SK-N-SH (cell line): ENCODE data around the gene EYA2. TPM values are rescaled to one million over a fixed set of nuclear protein-coding genes. Genes with fewer than 3 reads are reported as not detected.

Source experiments
- CTCF ChIA-PET: fragments of 300-600, 350-600 bp; formaldehyde crosslinking; extraction: SDS; loops from one replicate; lab custom pipeline; 2021; lab: Yijun Ruan, JAX
- POLR2A ChIA-PET: fragments of 350-600 bp; sonication (Branson Sonifier 250); formaldehyde crosslinking; extraction: SDS; loops from one replicate; lab custom pipeline; 2020; ENCODE audit warnings: antibody characterized with exemption, inconsistent platforms; lab: Yijun Ruan, JAX
- DNase-seq: peaks from one replicate; pipeline ENCODE4 v3.0.0; 2012
- H2AFZ ChIP-seq: fragments of 200-600 bp; sonication (generic); 2 replicates; pipeline ENCODE4 v1.8.1; 2016; ENCODE audit warnings: antibody characterized with exemption, mild to moderate bottlenecking, low read depth
- H3F3A ChIP-seq: fragments of 200-600 bp; sonication (generic); replicated peaks from 2 replicates; pipeline ENCODE3; 2016; ENCODE audit warnings: antibody characterized with exemption, mild to moderate bottlenecking; ENCODE audit not compliant: insufficient read depth
- H3K27ac ChIP-seq, 2 experiments: fragments of 200-500 bp in 1 of 2; fragments of 200-600 bp in 1 of 2; sonication (Bioruptor generic) in 1 of 2; sonication (generic), shearing (Covaris generic) in 1 of 2; 2 replicates each; pipeline versions ENCODE4 v1.5.1 to v1.6.1; 2014 to 2016; ENCODE audit warnings: low read depth in 2 of 2, inconsistent platforms in 1 of 2, low read length in 1 of 2, mild to moderate bottlenecking in 1 of 2, mixed read lengths in 1 of 2
- H3K27me3 ChIP-seq: fragments of 200-600 bp; sonication (generic), shearing (Covaris generic); 2 replicates; pipeline ENCODE4 v1.6.1; 2016; ENCODE audit warnings: mixed run types; ENCODE audit not compliant: insufficient read depth
- H3K36me3 ChIP-seq, 2 experiments: fragments of 200-500 bp in 1 of 2; fragments of 200-600 bp in 1 of 2; sonication (Bioruptor generic) in 1 of 2; sonication (generic) in 1 of 2; replicated peaks in 1 of 2; 2 replicates each; pipeline versions ENCODE3 to v1.5.1; 2014 to 2016; ENCODE audit warnings: low read length in 1 of 2, mild to moderate bottlenecking in 1 of 2; ENCODE audit not compliant: insufficient read depth in 2 of 2, control insufficient read depth in 1 of 2
- H3K4me1 ChIP-seq, 2 experiments: fragments of 200-500 bp in 1 of 2; fragments of 200-600 bp in 1 of 2; sonication (Bioruptor generic) in 1 of 2; sonication (generic), shearing (Covaris generic) in 1 of 2; 2 replicates each; pipeline versions ENCODE4 v1.5.1 to v1.6.1; 2014 to 2016; ENCODE audit warnings: low read depth in 1 of 2, low read length in 1 of 2, mixed run types in 1 of 2; ENCODE audit not compliant: insufficient read depth in 2 of 2, control insufficient read depth in 1 of 2
- H3K4me2 ChIP-seq: fragments of 200-600 bp; sonication (generic), shearing (Covaris generic); 2 replicates; pipeline ENCODE4 v1.6.1; 2017; ENCODE audit warnings: mixed run types
- H3K4me3 ChIP-seq, 2 experiments: fragments of 200-500 bp in 1 of 2; fragments of 200-600 bp in 1 of 2; sonication (Bioruptor generic) in 1 of 2; sonication (generic), shearing (Covaris generic) in 1 of 2; 2 replicates each; pipeline versions ENCODE4 v1.5.1 to v1.8.1; 2014 to 2016; ENCODE audit warnings: low read depth in 2 of 2, inconsistent platforms in 1 of 2, low read length in 1 of 2, mild to moderate bottlenecking in 1 of 2, mixed read lengths in 1 of 2, moderate library complexity in 1 of 2
- H3K79me2 ChIP-seq: fragments of 200-600 bp; sonication (generic); 2 replicates; pipeline ENCODE4 v1.8.1; 2017; ENCODE audit warnings: mild to moderate bottlenecking; ENCODE audit not compliant: insufficient read depth
- H3K9ac ChIP-seq: fragments of 200-600 bp; sonication (generic); 2 replicates; pipeline ENCODE4 v1.6.1; 2017; ENCODE audit warnings: mixed run types
- H3K9me2 ChIP-seq: fragments of 200-600 bp; sonication (generic); 2 replicates; pipeline ENCODE4 v1.6.1; 2017; ENCODE audit warnings: mixed run types
- H3K9me3 ChIP-seq: fragments of 200-600 bp; sonication (generic); 2 replicates; pipeline ENCODE4 v1.6.1; 2017; ENCODE audit warnings: mixed run types, mild to moderate bottlenecking, moderate library complexity
- H4K20me1 ChIP-seq: fragments of 200-600 bp; sonication (generic); 2 replicates; pipeline ENCODE4 v1.6.1; 2017; ENCODE audit warnings: mild to moderate bottlenecking, mixed run types; ENCODE audit not compliant: insufficient read depth
- EP300 ChIP-seq, 2 experiments: IDR thresholded peaks; 2 replicates each; pipeline versions ENCODE4 v1.4.0 to v1.6.1; 2012; ENCODE audit warnings: borderline replicate concordance in 1 of 2, low read depth in 1 of 2, low read length in 1 of 2
- EZH2phosphoT487 ChIP-seq: fragments of 200-600 bp; sonication (generic); IDR thresholded peaks from 2 replicates; pipeline ENCODE4 v1.6.1; 2017; ENCODE audit warnings: low read depth, mixed run types, mild to moderate bottlenecking, antibody characterized with exemption, moderate library complexity, borderline replicate concordance
- FOXM1 ChIP-seq: IDR thresholded peaks from 2 replicates; pipeline ENCODE4 v1.4.0; 2012; ENCODE audit warnings: low read depth, mild to moderate bottlenecking
- GABPA ChIP-seq: IDR thresholded peaks from 2 replicates; pipeline ENCODE4 v1.4.0; 2012; ENCODE audit warnings: low read depth, mild to moderate bottlenecking
- GATA2 ChIP-seq: sonication (generic); formaldehyde crosslinking; IDR thresholded peaks from 2 replicates; pipeline ENCODE4 v1.5.0; 2020; ENCODE audit warnings: mild to moderate bottlenecking, missing genetic modification reagents
- MXI1 ChIP-seq: IDR thresholded peaks from 2 replicates; pipeline ENCODE4 v1.6.1; 2012; ENCODE audit warnings: mild to moderate bottlenecking, low read depth, low read length, improper control_type of control experiment
- PBX3 ChIP-seq: IDR thresholded peaks from 2 replicates; pipeline ENCODE4; 2012
- RFX5 ChIP-seq: IDR thresholded peaks from 2 replicates; pipeline ENCODE4 v1.6.1; 2012; ENCODE audit warnings: mild to moderate bottlenecking, improper control_type of control experiment, low read length
- SIN3A ChIP-seq: IDR thresholded peaks from 2 replicates; pipeline ENCODE4 v1.6.1; 2012; ENCODE audit warnings: low read depth, mild to moderate bottlenecking, low read length, moderate library complexity, borderline replicate concordance
- SMC3 ChIP-seq: IDR thresholded peaks from 2 replicates; pipeline ENCODE4 v1.6.1; 2012; ENCODE audit warnings: low read depth, low read length, improper control_type of control experiment
- TCF12 ChIP-seq: IDR thresholded peaks from 2 replicates; pipeline ENCODE4 v1.4.0; 2012
- TEAD4 ChIP-seq: IDR thresholded peaks from 2 replicates; pipeline ENCODE4 v1.4.0; 2012; ENCODE audit warnings: mild to moderate bottlenecking, borderline replicate concordance; ENCODE audit not compliant: insufficient read depth
- USF1 ChIP-seq: IDR thresholded peaks from 2 replicates; pipeline ENCODE4 v1.4.0; 2012; ENCODE audit warnings: low read depth, borderline replicate concordance
- YY1 ChIP-seq: IDR thresholded peaks from 2 replicates; pipeline ENCODE4 v1.4.0; 2012; ENCODE audit warnings: low read depth, mild to moderate bottlenecking
- WGBS: methylation state at CpG from one replicate; pipeline ENCODE4 v1.1.6; 2017; ENCODE audit warnings: low lambda C conversion rate; 5-methylcytosine and 5-hydroxymethylcytosine counted together
- polyA plus RNA-seq, 3 experiments: library from polyadenylated mRNA; depleted of rRNA; stranded (reverse); fragments of >200 nt; gene quantifications; 2 replicates each; pipeline ENCODE4 v1.2.3, GENCODE V29; 2012
- TF ChIP-seq, protein P1 (sequence below): IDR thresholded peaks from 2 replicates; pipeline ENCODE4 v1.4.0; 2012; ENCODE audit warnings: low read depth, borderline replicate concordance
- TF ChIP-seq, protein P2 (sequence below): IDR thresholded peaks from 2 replicates; pipeline ENCODE4 v1.6.1; 2012; ENCODE audit warnings: mild to moderate bottlenecking, low read depth, low read length, moderate library complexity
- TF ChIP-seq, protein P3 (sequence below): IDR thresholded peaks from 2 replicates; pipeline ENCODE4 v1.4.0; 2012; ENCODE audit warnings: low read depth
- TF ChIP-seq, protein P4 (sequence below): fragments of 150-350 bp; IDR thresholded peaks from 2 replicates; pipeline ENCODE4 v1.6.1; 2016; ENCODE audit warnings: mild to moderate bottlenecking, low read depth, low read length

EYA2 gene
- polyA plus RNA-seq, 1 of the 3 experiments (the other 2 are of a cell fraction), result 0.05 TPM

DNA sequence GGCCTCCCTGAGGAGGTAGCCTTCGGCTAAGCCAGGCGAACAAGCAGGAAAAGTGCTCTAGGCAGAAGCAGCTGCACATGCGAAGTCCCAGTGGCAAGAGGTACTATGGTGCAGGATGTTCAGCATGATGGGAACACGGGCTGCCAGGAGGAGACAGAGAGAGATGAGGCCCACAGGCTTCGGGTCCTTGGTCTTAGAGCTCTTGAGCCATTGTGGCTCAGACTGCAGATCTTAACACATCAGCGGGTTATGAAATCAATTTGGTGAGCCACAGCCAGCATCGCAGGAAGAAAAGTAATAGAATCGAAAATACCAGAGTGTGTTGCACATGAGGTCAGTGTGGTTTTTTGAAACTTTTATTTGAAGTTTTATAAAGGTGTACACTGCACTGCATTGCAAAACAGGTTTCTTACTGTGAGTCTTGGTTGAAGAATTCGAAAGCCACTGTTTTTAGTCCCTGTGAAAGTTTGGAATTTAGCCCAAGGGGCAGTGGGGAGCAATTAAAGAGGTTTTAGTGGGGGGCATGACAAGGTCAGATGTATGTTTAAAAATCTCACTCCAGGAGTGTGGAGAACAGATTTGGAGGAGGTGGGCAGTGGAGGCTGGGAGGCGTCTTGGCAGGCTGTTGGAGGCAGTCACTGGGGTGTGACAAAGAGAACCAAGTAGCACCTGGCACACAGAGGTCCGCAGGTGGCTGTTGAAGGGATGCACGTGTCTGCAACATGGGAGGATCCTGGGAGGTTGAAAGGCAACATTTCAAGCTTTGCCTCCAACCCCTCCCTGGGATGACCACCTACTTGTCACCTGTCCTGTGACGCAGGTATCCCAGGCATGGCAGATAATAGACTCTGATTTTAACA lies 69.3 kb downstream of the EYA2 start:
- Histone ChIP-seq H2AFZ (no peak overlapping the region), H3K9ac (no peak overlapping the region), H3K9me2 (no peaks in the 10 kb centered on the region), H4K20me1 (no peaks in the 10 kb centered on the region), H3K4me3 (no peak overlapping the region), H3K4me1 (peaks cover 0 to 18% of the 10 kb centered on the region in 2 experiments; a peak in 1 of 4 replicates), H3K27ac (peak overlapping the region in 1 of 2 experiments; percentile 77; a peak in 2 of 4 replicates), H3K36me3 (no peaks in the 10 kb centered on the region), H3K9me3 (no peaks in the 10 kb centered on the region), H3K27me3 (no peaks in the 10 kb centered on the region), H3F3A (no peaks in the 10 kb centered on the region), H3K4me2 (no peak overlapping the region), H3K79me2 (no peaks in the 10 kb centered on the region)
- CTCF ChIA-PET, result interaction anchor here (0.8 to 1.5 kb wide), 4 partner anchors 10 to 206 kb away, joined by 3 to 9 read pairs (median 3); no protein-coding TSS in a partner anchor
- no peak for DNase-seq
- POLR2A ChIA-PET, result no interaction called here
- TF ChIP-seq GABPA (no peak), YY1 (no peak), TEAD4 (no peak), SIN3A (no peak), USF1 (no peak), EP300 (IDR thresholded peaks at IDR 0.05; ENCODE audit: borderline replicate concordance in 1 of 2, low read depth in 1 of 2, low read length in 1 of 2) (no peak), PBX3 (no peak), MXI1 (no peak), FOXM1 (no peak), TCF12 (no peak), EZH2phosphoT487 (no peak), GATA2 (CRISPR knock-in tag) (no peak), SMC3 (no peak), RFX5 (no peak)
- TF ChIP-seq, protein P1, sequence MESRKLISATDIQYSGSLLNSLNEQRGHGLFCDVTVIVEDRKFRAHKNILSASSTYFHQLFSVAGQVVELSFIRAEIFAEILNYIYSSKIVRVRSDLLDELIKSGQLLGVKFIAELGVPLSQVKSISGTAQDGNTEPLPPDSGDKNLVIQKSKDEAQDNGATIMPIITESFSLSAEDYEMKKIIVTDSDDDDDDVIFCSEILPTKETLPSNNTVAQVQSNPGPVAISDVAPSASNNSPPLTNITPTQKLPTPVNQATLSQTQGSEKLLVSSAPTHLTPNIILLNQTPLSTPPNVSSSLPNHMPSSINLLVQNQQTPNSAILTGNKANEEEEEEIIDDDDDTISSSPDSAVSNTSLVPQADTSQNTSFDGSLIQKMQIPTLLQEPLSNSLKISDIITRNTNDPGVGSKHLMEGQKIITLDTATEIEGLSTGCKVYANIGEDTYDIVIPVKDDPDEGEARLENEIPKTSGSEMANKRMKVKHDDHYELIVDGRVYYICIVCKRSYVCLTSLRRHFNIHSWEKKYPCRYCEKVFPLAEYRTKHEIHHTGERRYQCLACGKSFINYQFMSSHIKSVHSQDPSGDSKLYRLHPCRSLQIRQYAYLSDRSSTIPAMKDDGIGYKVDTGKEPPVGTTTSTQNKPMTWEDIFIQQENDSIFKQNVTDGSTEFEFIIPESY, result no peak
- TF ChIP-seq, protein P2, sequence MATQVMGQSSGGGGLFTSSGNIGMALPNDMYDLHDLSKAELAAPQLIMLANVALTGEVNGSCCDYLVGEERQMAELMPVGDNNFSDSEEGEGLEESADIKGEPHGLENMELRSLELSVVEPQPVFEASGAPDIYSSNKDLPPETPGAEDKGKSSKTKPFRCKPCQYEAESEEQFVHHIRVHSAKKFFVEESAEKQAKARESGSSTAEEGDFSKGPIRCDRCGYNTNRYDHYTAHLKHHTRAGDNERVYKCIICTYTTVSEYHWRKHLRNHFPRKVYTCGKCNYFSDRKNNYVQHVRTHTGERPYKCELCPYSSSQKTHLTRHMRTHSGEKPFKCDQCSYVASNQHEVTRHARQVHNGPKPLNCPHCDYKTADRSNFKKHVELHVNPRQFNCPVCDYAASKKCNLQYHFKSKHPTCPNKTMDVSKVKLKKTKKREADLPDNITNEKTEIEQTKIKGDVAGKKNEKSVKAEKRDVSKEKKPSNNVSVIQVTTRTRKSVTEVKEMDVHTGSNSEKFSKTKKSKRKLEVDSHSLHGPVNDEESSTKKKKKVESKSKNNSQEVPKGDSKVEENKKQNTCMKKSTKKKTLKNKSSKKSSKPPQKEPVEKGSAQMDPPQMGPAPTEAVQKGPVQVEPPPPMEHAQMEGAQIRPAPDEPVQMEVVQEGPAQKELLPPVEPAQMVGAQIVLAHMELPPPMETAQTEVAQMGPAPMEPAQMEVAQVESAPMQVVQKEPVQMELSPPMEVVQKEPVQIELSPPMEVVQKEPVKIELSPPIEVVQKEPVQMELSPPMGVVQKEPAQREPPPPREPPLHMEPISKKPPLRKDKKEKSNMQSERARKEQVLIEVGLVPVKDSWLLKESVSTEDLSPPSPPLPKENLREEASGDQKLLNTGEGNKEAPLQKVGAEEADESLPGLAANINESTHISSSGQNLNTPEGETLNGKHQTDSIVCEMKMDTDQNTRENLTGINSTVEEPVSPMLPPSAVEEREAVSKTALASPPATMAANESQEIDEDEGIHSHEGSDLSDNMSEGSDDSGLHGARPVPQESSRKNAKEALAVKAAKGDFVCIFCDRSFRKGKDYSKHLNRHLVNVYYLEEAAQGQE, result no peak
- TF ChIP-seq, protein P3, sequence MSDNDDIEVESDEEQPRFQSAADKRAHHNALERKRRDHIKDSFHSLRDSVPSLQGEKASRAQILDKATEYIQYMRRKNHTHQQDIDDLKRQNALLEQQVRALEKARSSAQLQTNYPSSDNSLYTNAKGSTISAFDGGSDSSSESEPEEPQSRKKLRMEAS, result no peak
- TF ChIP-seq, protein P4, sequence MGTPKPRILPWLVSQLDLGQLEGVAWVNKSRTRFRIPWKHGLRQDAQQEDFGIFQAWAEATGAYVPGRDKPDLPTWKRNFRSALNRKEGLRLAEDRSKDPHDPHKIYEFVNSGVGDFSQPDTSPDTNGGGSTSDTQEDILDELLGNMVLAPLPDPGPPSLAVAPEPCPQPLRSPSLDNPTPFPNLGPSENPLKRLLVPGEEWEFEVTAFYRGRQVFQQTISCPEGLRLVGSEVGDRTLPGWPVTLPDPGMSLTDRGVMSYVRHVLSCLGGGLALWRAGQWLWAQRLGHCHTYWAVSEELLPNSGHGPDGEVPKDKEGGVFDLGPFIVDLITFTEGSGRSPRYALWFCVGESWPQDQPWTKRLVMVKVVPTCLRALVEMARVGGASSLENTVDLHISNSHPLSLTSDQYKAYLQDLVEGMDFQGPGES, result no peak
- 67% methylated on average over 9 of the region's 13 CpGs for WGBS
